Type B pancreatic cell (in vitro differentiated cells): ENCODE measurements around the gene MEGF9. TPM values are rescaled to one million over a fixed set of nuclear protein-coding genes. Genes with fewer than 3 reads are reported as not detected.

Source experiments
- DNase-seq: peaks from one replicate; pipeline ENCODE4 v3.0.0; 2021; ENCODE audit warnings: mixed read lengths; ENCODE audit not compliant: unreplicated experiment; ENCODE audit errors: extremely low spot score
- H3K27ac Mint-ChIP-seq: 2 replicates; pipeline ENCODE4 v1.8.0; 2021; ENCODE audit warnings: mild to moderate bottlenecking, mixed read lengths
- H3K27me3 Mint-ChIP-seq: 2 replicates; pipeline ENCODE4 v1.8.0; 2021; ENCODE audit warnings: mixed read lengths
- H3K36me3 Mint-ChIP-seq: 2 replicates; pipeline ENCODE4 v1.8.0; 2021; ENCODE audit warnings: mixed read lengths
- H3K4me1 Mint-ChIP-seq: one replicate; pipeline ENCODE4 v1.8.0; 2021; ENCODE audit warnings: mixed read lengths; ENCODE audit not compliant: unreplicated experiment
- H3K4me3 Mint-ChIP-seq: 2 replicates; pipeline ENCODE4 v1.8.0; 2021; ENCODE audit warnings: mild to moderate bottlenecking, mixed read lengths
- H3K9me3 Mint-ChIP-seq: 2 replicates; pipeline ENCODE4 v1.8.0; 2021; ENCODE audit warnings: mixed read lengths
- total RNA-seq: library from RNA; stranded (reverse); gene quantifications from 2 replicates; pipeline ENCODE4 v1.2.1, GENCODE V29; 2021; ENCODE audit warnings: low replicate concordance
- TF ChIP-seq, protein P1 (sequence below): fragments of 200-600 bp; sonication (generic); conservative IDR thresholded peaks from 2 replicates; pipeline ENCODE4 v1.5.0; 2021; ENCODE audit warnings: antibody characterized with exemption, mild to moderate bottlenecking

The MEGF9 gene
- total RNA-seq, 1 donor from 2014 or later = 14.7 TPM

DNA sequence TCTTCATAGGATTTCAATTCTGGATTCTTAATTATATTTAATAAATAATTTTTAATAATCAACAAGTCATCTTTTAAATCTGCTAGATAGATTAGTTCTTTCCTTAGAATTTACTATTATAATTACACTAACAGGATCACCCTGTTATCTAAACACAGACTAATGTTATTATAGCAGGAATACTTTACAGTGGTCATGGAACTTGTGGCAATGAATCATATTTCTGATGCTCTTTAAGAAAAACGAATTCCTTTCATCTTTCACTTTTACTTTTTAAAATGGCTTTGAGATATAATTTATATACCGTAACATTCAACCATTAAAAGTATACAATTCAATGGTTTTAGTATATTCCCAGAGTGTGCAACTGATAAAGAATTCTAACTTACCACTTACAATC lies 104.6 kb downstream of the MEGF9 start:
- DNase-seq = no peak
- H3K4me3 Mint-ChIP-seq = no peak overlapping the region
- no peak overlapping the region for H3K27ac Mint-ChIP-seq
- H3K9me3 Mint-ChIP-seq = no peaks in the 10 kb centered on the region
- no peaks in the 10 kb centered on the region for H3K27me3 Mint-ChIP-seq
- H3K4me1 Mint-ChIP-seq = no peaks in the 10 kb centered on the region
- TF ChIP-seq, protein P1, sequence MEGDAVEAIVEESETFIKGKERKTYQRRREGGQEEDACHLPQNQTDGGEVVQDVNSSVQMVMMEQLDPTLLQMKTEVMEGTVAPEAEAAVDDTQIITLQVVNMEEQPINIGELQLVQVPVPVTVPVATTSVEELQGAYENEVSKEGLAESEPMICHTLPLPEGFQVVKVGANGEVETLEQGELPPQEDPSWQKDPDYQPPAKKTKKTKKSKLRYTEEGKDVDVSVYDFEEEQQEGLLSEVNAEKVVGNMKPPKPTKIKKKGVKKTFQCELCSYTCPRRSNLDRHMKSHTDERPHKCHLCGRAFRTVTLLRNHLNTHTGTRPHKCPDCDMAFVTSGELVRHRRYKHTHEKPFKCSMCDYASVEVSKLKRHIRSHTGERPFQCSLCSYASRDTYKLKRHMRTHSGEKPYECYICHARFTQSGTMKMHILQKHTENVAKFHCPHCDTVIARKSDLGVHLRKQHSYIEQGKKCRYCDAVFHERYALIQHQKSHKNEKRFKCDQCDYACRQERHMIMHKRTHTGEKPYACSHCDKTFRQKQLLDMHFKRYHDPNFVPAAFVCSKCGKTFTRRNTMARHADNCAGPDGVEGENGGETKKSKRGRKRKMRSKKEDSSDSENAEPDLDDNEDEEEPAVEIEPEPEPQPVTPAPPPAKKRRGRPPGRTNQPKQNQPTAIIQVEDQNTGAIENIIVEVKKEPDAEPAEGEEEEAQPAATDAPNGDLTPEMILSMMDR = no peak
- peaks cover 15% of the 10 kb centered on the region for H3K36me3 Mint-ChIP-seq

DNA sequence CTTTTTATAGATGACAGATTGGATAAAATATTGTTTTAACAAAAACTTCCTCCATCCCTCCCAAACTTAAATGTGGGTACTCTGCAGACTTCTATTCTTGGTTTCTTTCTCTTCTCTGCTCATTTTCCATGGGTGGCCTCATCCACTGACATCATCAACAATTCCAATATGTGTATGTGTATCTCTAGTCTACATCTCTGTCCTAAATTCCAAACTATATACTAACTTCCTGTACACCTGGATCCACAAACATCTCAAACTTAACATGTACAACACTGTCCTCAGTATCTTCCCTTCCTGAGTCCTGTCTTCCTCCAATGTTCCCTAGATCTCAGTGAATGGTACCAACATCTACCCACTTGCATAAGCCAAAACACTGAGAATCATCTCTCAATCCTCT lies 105.8 kb downstream of the MEGF9 start:
- TF ChIP-seq, protein P1 = no peak
- Mint-ChIP-seq H3K4me3 (no peak overlapping the region), H3K4me1 (no peaks in the 10 kb centered on the region), H3K9me3 (no peaks in the 10 kb centered on the region), H3K27me3 (no peaks in the 10 kb centered on the region), H3K27ac (no peak overlapping the region), H3K36me3 (peaks cover 19% of the 10 kb centered on the region)
- DNase-seq = no peak

DNA sequence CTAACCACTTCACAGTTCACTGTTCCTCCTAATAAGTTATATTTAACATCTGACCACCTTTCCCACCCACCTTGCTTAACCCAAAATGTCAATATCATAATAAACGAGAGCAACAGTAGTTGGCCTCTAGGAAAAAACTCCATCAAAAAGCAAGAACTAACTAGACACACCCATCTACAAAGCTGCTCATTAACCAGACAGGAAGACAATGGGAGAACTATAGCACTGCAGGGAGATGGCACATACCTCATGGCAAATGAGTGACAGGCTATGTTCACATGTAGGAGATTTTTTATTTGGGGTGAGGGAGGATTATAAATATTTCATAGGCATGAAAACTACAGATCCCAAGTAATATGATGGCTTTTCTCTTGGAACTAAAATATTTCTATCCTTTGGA lies 110.7 kb downstream of the MEGF9 start:
- Mint-ChIP-seq H3K36me3 (peaks cover 16% of the 10 kb centered on the region), H3K27me3 (no peaks in the 10 kb centered on the region), H3K4me1 (no peaks in the 10 kb centered on the region), H3K27ac (no peak overlapping the region), H3K9me3 (no peaks in the 10 kb centered on the region), H3K4me3 (no peak overlapping the region)
- TF ChIP-seq, protein P1 = no peak
- DNase-seq = no peak

DNA sequence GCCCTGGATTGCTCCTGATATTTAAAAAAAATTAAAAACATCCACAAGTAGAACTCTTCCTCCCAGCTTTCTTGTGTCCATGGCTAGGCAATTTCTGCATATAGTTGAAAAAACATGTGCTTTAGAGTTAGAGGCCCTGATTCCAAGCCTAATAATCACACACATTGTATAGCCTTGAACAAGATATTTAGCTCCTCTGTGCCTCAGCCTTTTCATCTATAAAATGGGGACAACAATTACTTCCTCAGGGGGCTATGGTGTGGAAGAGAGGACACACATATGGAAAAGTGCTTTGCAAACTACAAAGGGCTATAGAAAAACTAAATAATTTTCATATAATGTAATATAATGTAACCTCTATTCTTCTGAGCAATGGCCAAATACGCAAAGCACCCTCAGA lies 111.3 kb downstream of the MEGF9 start:
- Mint-ChIP-seq H3K4me1 (no peaks in the 10 kb centered on the region), H3K27me3 (no peaks in the 10 kb centered on the region)

DNA sequence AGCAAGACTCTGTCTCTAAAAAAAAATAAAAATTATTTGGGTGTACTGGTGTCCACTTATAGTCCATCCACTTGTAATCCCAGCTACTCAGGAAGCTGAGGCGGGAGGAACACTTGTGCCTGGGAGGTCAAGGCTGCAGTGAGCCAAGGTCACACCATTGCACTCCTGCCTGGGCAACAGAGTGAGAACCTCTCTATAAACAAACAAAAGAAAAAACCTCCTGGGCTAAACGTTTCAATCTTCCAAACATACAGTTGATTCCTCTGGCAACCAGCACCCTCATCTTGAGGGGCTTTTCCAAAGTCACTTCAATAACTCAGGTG lies 120.4 kb downstream of the MEGF9 start:
- DNase-seq = no peak
- Mint-ChIP-seq H3K36me3 (no peaks in the 10 kb centered on the region), H3K4me3 (no peak overlapping the region), H3K27ac (no peak overlapping the region), H3K9me3 (no peaks in the 10 kb centered on the region), H3K27me3 (no peaks in the 10 kb centered on the region), H3K4me1 (no peaks in the 10 kb centered on the region)
- TF ChIP-seq, protein P1 = no peak

More for the DNA sequence above, 111.3 kb downstream of the MEGF9 start:
- H3K27ac Mint-ChIP-seq = no peak overlapping the region
- DNase-seq = no peak
- H3K9me3 Mint-ChIP-seq = no peaks in the 10 kb centered on the region
- no peak overlapping the region for H3K4me3 Mint-ChIP-seq
- H3K36me3 Mint-ChIP-seq = peaks cover 12% of the 10 kb centered on the region
- TF ChIP-seq, protein P1 = no peak

DNA sequence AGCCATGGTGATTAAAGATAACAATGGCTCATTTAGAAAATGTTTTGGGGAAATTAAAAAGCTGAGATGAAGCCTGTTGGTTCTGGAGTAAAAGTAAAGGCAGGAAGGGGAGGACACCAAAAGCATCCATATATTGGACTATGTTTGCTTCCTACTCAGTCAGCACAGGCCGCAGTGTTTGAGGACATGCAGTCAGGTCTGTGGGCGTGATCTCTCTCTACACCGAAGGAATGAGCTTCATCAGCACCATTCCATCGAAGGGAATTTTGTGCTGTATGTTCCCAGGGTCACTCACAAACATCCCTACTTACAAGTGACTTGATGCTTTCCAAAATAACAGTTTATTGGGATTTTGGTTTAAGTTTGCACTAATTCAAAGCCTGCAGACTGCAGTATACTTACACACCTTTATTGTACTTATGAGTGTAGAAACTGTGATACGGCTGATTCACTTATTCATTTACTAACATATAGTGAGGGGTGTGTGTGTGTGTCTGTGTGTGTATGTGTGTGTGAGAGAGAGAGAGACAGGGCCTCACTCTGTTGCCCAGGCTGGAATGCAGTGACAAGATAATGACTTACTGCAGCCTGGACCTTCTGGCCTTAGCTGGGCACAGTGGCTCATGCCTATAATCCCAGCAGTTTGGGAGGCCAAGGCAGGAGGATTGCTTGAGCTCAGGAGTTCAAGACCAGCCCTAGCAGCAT lies 120.9 kb downstream of the MEGF9 start:
- Mint-ChIP-seq H3K27me3 (no peaks in the 10 kb centered on the region), H3K4me3 (no peak overlapping the region), H3K4me1 (no peaks in the 10 kb centered on the region), H3K9me3 (no peaks in the 10 kb centered on the region), H3K36me3 (no peaks in the 10 kb centered on the region), H3K27ac (no peak overlapping the region)
- TF ChIP-seq, protein P1 = no peak
- DNase-seq = no peak
